HG03097 (cell line): ENCODE results near the gene RBMX2.

Experiments
- ATAC-seq: cut with Tn5 transposase; IDR thresholded peaks from one replicate; pipeline ENCODE4 v1.9.1; 2021; ENCODE audit not compliant: unreplicated experiment, low FRiP score

The RBMX2 gene

DNA sequence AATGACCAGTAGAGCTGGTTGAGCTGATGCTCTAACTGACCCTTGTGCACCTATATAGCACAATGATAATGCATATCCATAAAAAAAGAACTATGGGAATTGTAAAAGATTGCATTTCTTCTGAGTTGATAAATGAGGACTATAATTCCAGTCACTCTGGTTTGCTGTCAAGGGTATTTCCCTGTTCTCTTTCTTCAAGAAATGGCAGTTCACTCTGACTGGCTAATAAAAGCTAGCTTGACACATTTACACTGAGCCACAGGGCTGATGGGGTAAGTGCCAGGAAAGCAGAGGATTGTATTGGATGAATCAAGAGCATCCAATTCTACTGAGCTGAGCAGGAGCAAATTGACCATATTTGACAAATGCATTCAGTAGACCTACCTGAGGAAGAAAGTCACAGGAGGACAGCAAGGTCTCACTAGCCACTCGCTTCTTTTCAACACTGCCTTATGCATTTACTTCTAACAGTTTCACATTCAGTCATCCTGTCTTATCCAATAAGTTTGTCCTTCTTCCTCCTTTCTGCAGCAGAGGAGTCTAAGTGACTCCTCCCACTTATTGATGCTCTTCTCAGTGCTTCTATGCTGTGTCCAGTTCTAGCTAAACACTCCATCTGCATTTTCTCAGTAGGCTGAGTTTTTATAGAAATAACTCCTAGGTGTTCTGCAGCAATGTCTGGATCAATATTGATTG is 43.0 kb downstream of the RBMX2 start:
- ATAC-seq = no peak

GRCh38 chrX:130446974-130447373 is 45.2 kb downstream of the RBMX2 start:
- ATAC-seq = no peak
